ENCODE measurements around the gene PPP1R12A.

DNA sequence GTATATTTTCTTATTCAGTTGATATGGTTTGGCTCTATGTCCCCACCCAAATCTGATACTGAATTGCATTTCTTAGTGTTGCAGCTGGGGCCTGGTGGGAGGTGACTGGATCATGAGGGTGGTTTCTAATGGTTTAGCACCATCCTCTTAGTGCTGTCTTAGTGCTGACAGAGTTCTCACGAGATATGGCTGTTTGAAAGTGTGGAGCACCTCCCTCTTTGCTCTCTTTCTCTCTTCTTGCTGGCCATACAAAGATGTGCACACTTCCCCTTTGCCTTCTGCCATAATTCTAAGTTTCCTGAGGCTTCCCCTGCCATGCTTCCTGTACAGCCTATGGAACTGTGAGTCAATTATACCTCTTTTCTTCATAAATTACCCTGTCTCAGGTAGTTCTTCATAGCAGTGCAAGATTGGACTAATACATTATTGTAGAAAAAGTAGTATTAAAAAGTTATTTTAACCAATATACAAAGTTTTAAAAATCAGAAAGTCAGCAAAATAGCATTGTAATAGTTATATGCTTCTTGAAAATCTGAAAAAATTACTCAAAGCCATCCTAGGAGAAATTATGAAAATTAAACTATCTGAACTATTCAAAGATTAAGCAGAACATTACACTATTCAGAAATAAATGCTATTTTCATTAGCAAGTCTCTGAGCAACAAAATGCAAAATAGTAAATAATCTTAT, 84.1 kb downstream of the PPP1R12A start:
- TF ChIP-seq, protein P1, sequence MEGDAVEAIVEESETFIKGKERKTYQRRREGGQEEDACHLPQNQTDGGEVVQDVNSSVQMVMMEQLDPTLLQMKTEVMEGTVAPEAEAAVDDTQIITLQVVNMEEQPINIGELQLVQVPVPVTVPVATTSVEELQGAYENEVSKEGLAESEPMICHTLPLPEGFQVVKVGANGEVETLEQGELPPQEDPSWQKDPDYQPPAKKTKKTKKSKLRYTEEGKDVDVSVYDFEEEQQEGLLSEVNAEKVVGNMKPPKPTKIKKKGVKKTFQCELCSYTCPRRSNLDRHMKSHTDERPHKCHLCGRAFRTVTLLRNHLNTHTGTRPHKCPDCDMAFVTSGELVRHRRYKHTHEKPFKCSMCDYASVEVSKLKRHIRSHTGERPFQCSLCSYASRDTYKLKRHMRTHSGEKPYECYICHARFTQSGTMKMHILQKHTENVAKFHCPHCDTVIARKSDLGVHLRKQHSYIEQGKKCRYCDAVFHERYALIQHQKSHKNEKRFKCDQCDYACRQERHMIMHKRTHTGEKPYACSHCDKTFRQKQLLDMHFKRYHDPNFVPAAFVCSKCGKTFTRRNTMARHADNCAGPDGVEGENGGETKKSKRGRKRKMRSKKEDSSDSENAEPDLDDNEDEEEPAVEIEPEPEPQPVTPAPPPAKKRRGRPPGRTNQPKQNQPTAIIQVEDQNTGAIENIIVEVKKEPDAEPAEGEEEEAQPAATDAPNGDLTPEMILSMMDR (conservative IDR thresholded peaks at IDR 0.05) = no peak
- TF ChIP-seq EZH2 (IDR thresholded peaks at IDR 0.05; ENCODE audit: low read depth) = no peak

All from PC-9 (cell line).